Measurements from ENCODE around the gene TCEANC2.
"Not testable (repeated sequence)": the region's sequence is repeated elsewhere in the genome, so short reads cannot be mapped to it uniquely, and the experiment has no call there.

TCEANC2 gene

DNA sequence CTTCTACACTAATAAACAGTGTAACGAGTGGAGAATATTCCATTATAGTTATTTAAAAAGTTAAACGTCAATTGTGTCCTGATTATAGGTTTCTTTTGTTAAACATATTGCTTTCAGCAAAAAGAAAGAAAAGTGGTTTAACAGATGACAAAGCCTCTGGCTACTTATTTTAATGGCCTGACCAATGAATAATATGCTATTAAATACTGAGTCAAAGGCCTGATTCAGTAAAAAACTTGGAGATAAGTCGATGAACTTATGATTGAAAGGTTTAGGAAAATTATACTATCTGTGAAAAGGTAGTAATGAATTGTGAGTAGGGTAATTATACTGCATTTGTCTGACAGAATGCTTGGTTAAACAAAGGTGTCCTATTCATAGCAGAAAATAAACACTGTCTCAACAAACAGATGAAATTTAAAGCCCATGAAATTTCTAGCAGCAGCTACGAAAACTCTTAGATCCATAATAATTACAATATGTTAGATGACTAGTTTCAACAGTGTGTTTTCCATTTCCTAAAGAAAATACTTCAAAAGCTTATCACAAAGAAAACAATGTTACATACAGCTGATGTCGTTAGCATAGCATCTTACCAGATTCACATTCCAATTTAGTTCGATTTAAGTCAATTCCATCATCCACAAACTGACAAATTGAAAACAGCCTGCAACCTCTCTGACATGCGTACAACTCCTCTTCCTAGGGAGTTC lies 6.6 kb upstream of the TCEANC2 start:
- DNase-seq (ENCODE audit: low read depth in 1 of 2, low spot score in 1 of 2): no peak
- in situ Hi-C loops (cut with HindIII; ENCODE audit: low pct_unique_long_range_greater_than_20kb, low sequenced_read_pairs): no loop called here
- TF ChIP-seq JUND (IDR thresholded peaks at IDR 0.05; ENCODE audit: low read depth): no peak

GRCh38 chr1:54047384-54048305 lies 5.8 kb upstream of the TCEANC2 start:
- in situ Hi-C loops (cut with HindIII; ENCODE audit: low pct_unique_long_range_greater_than_20kb, low sequenced_read_pairs): no loop called here
- DNase-seq (ENCODE audit: low read depth in 1 of 2, low spot score in 1 of 2): no peak
- no peak for TF ChIP-seq JUND (IDR thresholded peaks at IDR 0.05; ENCODE audit: low read depth)

GRCh38 chr1:54050435-54050834 lies 3.0 kb upstream of the TCEANC2 start:
- in situ Hi-C loops (cut with HindIII; ENCODE audit: low pct_unique_long_range_greater_than_20kb, low sequenced_read_pairs); DNase-seq (ENCODE audit: low read depth in 1 of 2, low spot score in 1 of 2): not testable (repeated sequence)

DNA sequence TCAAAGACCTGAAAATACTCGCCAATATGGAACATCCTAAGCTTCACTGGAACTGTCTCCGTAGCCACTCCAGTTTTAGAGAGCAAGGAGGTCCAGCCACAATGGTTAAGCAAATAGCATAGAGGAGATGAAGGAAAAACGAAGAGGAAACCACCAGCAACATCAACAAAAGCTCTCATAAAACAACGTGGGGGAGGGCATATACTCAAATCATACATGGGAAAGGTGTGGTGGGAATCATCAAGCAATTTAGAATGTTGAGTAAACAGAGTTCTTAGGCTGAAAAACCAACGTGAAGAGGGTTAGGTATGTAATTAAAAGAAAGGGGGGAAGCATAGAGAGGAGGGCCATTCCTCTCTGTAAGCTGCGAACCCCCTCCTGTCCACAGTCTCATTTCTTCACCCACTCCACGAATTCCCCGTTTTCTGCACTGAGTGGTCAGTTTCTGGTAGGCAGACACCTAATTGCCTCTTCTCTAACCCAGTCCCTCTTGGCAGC lies 1.4 kb upstream of the TCEANC2 start:
- peak in 1 of 2 experiments; percentile 1 for DNase-seq (ENCODE audit: low read depth in 1 of 2, low spot score in 1 of 2)
- TF ChIP-seq JUND (IDR thresholded peaks at IDR 0.05; ENCODE audit: low read depth): no peak
- in situ Hi-C loops (cut with HindIII; ENCODE audit: low pct_unique_long_range_greater_than_20kb, low sequenced_read_pairs): no loop called here

DNA sequence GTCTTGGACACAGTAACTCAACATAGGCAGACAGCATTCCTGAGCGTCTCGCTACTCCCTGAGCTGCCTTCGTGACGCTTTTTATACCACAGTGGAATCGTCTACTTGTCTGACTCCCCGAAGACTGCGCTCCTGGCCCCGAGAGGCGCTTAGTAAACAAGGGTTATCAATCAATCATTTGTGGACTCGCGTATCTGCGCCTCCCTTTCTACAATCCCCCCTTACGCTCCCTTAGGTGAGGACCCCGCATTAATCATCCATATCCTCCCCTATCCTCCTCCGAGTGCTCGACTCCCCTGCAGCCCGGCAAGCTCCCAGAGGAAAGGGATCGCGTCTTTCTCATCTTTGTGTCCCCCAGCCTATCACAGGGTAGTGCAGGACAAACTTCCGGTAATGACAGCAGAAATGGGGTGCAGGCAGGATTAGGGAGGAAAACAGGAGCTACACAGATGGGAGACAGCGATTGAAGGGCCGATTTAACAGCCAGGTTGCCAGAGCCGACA lies 926 bp upstream of the TCEANC2 start:
- DNase-seq (ENCODE audit: low read depth in 1 of 2, low spot score in 1 of 2): peak; percentile 9 to 55
- in situ Hi-C loops (cut with HindIII; ENCODE audit: low pct_unique_long_range_greater_than_20kb, low sequenced_read_pairs): no loop called here
- TF ChIP-seq JUND (IDR thresholded peaks at IDR 0.05; ENCODE audit: low read depth): no peak

DNA sequence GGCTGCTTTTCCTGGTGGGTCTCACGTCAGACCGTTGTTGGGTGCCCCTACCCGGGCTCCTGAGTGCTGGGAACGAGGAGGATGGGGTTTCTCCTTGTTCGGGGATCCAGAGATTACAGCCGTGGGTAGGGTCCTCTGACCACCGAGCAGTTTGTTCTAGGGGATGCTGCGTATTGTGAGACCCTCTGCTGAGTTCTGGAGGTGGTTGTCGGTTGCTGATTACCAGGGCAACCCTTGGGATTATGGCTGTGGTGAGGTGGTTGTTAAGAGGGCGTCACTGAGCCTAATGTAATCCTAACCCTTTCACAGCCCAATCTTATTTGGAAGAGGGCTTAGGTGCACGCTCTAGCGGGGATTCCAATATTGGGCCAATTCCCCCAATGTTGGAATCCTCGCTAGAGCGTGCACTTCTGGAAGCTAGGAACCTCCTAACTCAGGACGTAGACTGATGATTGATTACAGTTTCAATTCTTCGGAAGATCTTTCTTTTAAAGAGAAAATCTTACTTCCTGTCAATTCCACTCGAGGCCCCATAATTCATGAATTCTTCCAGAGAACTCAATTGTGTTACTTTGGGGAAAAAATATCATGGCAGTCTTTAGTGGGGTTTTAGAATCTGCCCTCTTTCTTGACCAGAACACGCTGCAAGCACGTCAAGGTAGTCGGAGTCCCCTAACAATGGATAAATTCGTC lies 483 bp downstream of the TCEANC2 start:
- peak in 1 of 2 experiments; percentile 1 for DNase-seq (ENCODE audit: low read depth in 1 of 2, low spot score in 1 of 2)
- TF ChIP-seq JUND (IDR thresholded peaks at IDR 0.05; ENCODE audit: low read depth): no peak
- in situ Hi-C loops (cut with HindIII; ENCODE audit: low pct_unique_long_range_greater_than_20kb, low sequenced_read_pairs): no loop called here

- TF ChIP-seq JUND (IDR thresholded peaks at IDR 0.05; ENCODE audit: low read depth): no peak
- in situ Hi-C loops (cut with HindIII; ENCODE audit: low pct_unique_long_range_greater_than_20kb, low sequenced_read_pairs): no loop called here
- DNase-seq (ENCODE audit: low read depth in 1 of 2, low spot score in 1 of 2): no peak
Measured at GRCh38 chr1:54054438-54054749, 986 bp downstream of the TCEANC2 start.

- no peak for DNase-seq (ENCODE audit: low read depth in 1 of 2, low spot score in 1 of 2)
- no peak for TF ChIP-seq JUND (IDR thresholded peaks at IDR 0.05; ENCODE audit: low read depth)
- in situ Hi-C loops (cut with HindIII; ENCODE audit: low pct_unique_long_range_greater_than_20kb, low sequenced_read_pairs): no loop called here
Measured at GRCh38 chr1:54064299-54064698, 10.9 kb downstream of the TCEANC2 start.

DNA sequence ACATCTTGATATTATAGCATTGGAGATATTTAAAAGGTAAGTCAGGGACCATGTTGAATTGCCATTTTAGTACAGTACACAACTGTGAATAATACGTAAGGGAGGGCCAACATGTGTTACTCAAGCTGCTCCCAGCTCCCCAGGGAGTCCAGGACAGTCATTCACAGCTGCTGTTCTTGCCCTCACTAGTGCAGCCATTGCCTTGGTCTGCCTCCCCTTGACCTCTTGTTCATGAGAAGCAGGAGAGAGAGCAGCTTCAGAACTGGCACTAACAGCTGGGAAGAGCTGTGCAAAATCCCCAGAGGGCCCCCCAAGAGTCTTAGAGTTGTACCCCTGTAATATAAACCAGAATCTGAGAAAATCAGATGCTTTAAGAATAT lies 16.4 kb downstream of the TCEANC2 start:
- in situ Hi-C loops (cut with HindIII; ENCODE audit: low pct_unique_long_range_greater_than_20kb, low sequenced_read_pairs): no loop called here
- TF ChIP-seq JUND (IDR thresholded peaks at IDR 0.05; ENCODE audit: low read depth): no peak
- DNase-seq (ENCODE audit: low read depth in 1 of 2, low spot score in 1 of 2): no peak

DNA sequence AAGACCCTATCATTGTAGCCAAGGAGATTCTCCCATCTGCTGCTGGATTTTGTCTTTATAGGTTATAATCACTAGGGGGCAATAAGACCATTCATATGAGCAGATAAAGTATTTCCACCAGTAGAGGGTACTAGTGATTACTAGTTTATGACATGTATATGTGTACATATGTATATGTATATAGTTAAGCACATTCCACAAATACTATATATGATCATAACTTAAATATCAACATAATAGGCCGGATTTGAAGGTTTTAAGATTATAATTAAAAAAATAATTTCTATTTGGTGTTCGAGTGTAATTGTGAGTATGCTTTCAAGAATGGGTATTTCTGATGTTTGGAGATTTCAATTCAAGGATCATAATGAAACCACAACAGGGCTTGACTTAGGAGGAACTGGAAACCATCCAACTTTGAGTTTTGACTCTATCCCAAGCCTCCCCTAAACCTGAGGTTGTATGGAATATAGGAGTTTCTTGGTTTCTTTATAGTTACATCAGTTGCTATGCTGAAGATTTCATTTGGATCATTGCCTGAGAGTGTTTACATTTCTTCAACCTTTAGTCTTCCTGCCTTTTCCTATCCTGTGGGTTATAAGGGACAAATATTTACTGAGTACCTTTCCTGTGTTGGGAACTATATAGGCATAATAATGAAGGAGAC lies 16.9 kb downstream of the TCEANC2 start:
- in situ Hi-C loops (cut with HindIII; ENCODE audit: low pct_unique_long_range_greater_than_20kb, low sequenced_read_pairs): no loop called here
- DNase-seq (ENCODE audit: low read depth in 1 of 2, low spot score in 1 of 2): peak in 1 of 2 experiments; percentile 47
- no peak for TF ChIP-seq JUND (IDR thresholded peaks at IDR 0.05; ENCODE audit: low read depth)

- in situ Hi-C loops (cut with HindIII; ENCODE audit: low pct_unique_long_range_greater_than_20kb, low sequenced_read_pairs): no loop called here
- no peak for DNase-seq (ENCODE audit: low read depth in 1 of 2, low spot score in 1 of 2)
- no peak for TF ChIP-seq JUND (IDR thresholded peaks at IDR 0.05; ENCODE audit: low read depth)
Measured at GRCh38 chr1:54077359-54077758, 24.0 kb downstream of the TCEANC2 start.

DNA sequence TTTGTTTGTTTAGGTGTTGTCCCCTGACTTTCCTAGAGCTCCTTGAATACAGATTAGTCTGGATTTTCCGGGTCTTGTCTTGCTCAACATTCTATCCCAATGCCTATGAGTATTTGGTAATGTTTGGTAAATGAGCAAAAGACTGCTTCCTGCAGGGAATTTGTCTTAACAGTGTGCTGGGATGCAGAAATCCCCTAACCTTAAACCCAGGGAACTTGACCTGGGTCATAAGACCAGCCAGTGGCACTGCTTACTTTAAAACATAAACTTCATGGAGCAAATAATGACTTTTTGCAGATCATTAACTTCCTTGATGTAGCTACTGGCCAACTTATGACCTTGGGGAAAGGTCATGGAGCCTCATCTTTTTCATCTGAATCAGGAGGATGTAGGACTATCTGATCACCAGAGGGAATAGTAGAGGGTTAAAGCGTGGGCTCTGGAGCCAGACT lies 27.2 kb downstream of the TCEANC2 start:
- no peak for DNase-seq (ENCODE audit: low read depth in 1 of 2, low spot score in 1 of 2)
- TF ChIP-seq JUND (IDR thresholded peaks at IDR 0.05; ENCODE audit: low read depth): no peak
- in situ Hi-C loops (cut with HindIII; ENCODE audit: low pct_unique_long_range_greater_than_20kb, low sequenced_read_pairs): no loop called here

Data from T47D (cell line).